ENCODE measurements around the gene SLC27A5. TPM values are rescaled to one million over a fixed set of nuclear protein-coding genes. Genes with fewer than 3 reads are reported as not detected.
"Not testable (repeated sequence)": the region's sequence is repeated elsewhere in the genome, so short reads cannot be mapped to it uniquely, and the experiment has no call there.

SLC27A5 gene
- total RNA-seq, 1 donor from 2014 or later: 4.1 TPM

DNA sequence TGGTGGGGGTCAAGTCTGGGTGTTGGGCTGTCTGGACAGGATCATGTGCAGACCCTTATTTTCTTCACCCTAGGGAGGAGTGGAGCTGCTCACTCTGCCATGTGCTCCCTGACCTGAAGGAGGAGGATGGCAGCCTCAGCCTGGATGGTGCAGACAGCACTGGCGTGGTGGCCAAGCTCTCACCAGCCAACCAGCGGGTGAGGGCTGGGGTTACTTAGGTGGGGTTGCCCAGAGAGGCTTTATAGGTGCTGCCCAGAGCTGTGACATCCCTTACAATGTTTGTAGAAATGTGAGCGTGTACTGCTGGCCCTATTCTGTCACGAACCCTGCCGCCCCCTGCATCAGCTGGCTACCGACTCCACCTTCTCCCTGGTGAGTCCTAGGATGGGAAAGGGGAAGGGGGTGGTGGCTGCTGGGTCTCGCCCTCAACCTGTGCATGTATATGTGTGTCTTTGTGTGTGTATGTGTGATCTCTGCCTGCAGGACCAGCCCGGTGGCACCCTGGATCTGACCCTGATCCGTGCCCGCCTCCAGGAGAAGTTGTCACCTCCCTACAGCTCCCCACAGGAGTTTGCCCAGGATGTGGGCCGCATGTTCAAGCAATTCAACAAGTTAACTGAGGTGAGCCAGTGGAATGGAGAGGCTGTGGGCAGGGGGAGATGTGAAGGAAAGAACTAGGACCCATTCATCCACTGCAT lies 38.0 kb upstream of the SLC27A5 start:
- DNase-seq: no peak

DNA sequence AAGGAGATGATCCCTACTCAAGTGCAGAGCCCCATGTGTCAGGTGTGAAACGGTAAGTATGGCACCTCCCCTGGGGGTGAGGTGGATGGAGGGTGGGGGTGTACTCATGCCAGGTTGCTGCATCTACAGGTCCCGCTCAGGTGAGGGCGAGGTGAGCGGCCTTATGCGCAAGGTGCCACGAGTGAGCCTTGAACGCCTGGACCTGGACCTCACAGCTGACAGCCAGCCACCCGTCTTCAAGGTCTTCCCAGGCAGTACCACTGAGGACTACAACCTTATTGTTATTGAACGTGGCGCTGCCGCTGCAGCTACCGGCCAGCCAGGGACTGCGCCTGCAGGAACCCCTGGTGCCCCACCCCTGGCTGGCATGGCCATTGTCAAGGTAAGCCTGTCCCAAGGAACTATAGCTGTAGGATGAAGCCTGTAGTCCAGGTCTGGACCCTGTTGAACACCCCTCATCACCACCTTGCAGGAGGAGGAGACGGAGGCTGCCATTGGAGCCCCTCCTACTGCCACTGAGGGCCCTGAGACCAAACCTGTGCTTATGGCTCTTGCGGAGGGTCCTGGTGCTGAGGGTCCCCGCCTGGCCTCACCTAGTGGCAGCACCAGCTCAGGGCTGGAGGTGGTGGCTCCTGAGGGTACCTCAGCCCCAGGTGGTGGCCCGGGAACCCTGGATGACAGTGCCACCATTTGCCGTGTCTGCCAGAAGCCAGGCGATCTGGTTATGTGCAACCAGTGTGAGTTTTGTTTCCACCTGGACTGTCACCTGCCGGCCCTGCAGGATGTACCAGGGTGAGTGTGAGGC lies 37.3 kb upstream of the SLC27A5 start:
- no peak for DNase-seq

DNA sequence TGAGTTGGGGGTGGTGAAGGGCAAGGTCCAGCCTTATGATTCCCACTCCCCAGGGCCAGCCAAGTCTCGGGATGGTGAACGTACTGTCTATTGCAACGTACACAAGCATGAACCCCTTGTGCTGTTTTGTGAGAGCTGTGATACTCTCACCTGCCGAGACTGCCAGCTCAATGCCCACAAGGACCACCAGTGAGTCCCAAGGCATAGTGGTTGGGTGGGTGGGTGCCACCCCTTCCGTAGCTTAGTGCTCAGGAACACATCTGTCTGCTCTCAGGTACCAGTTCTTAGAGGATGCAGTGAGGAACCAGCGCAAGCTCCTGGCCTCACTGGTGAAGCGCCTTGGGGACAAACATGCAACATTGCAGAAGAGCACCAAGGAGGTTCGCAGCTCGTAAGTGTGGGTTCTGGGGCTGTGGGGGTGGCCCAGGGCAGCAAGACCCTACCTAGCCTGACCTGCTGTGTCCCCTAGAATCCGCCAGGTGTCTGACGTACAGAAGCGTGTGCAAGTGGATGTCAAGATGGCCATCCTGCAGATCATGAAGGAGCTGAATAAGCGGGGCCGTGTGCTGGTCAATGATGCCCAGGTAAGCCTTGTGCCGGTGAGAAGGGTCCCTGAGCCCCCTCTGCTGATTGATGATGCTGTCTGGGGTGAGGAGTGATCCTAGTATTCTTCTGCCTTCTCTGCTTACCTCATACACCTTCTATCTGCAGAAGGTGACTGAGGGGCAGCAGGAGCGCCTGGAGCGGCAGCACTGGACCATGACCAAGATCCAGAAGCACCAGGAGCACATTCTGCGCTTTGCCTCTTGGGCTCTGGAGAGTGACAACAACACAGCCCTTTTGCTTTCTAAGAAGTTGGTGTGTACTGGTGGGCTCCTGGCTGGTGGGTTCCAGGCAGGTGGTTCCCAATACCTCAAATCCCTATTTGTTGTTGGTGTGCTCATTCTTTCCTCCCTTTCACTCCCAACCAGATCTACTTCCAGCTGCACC lies 35.8 kb upstream of the SLC27A5 start:
- no peak for DNase-seq

DNA sequence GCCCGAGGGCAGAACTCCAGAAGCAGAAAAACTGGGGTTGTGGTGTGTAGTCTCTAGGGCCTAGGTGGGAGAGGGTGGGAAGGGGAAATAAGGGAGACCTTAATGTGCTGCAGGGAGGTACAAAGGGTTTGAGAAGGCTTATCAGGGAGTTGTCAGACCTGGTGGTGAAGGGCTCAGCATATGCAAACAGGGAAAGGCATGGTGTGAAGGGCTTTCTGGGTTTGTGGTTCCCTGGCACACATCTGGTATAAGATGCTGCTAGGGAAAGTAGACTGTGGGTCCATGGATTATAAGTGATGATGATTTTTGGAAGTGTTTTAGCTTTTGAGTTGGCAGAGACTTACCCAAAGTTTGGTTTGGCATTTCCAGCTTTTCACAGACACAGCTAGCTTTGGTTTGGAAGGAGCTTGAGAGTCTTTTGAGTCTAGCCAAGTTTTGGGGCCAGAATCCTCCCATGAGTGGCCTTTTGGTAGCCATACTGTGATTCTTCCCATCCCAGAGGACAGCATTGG lies 34.3 kb upstream of the SLC27A5 start:
- DNase-seq: no peak

DNA sequence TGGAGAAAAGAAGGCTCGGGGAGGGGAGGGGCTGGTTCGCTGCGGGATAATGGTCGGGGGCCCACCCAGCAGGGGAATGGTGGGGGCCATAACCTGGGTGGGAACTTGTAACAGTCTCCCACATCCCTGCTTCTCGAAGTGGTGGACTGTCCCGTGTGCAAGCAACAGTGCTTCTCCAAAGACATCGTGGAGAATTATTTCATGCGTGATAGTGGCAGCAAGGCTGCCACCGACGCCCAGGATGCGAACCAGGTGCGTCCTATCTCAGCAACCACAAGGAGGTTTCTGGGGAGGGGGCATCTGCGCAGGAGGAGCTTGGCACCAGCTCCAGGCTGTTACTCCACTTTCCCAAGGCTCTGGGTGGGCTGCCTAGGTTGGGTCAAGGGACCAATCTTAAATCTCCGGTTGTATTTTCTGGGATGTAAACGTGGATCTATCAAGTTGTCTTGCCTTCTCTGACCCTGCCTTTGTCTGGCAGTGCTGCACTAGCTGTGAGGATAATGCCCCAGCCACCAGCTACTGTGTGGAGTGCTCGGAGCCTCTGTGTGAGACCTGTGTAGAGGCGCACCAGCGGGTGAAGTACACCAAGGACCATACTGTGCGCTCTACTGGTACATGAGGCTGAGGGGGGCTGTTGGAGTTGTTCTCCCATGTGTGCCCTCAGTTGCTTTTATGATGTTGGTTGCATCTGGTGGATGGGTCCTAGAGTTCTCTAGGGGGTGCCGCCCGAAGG lies 33.7 kb upstream of the SLC27A5 start:
- DNase-seq: peak; percentile 30

DNA sequence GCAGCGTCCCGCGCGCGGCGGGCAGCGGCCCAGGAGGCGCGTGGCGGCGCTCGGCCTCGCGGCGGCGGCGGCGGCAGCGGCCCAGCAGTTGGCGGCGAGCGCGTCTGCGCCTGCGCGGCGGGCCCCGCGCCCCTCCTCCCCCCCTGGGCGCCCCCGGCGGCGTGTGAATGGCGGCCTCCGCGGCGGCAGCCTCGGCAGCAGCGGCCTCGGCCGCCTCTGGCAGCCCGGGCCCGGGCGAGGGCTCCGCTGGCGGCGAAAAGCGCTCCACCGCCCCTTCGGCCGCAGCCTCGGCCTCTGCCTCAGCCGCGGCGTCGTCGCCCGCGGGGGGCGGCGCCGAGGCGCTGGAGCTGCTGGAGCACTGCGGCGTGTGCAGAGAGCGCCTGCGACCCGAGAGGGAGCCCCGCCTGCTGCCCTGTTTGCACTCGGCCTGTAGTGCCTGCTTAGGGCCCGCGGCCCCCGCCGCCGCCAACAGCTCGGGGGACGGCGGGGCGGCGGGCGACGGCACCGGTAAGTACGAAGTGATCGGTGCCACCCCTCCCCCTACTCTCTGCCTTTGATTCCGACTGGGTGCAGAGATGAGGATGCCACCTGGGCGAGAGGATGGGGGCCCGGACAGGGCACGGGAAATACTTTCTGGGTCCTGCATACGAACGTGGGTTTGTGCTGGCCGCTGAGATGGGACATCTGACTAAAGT lies 32.9 kb upstream of the SLC27A5 start:
- DNase-seq: peak; percentile 73

DNA sequence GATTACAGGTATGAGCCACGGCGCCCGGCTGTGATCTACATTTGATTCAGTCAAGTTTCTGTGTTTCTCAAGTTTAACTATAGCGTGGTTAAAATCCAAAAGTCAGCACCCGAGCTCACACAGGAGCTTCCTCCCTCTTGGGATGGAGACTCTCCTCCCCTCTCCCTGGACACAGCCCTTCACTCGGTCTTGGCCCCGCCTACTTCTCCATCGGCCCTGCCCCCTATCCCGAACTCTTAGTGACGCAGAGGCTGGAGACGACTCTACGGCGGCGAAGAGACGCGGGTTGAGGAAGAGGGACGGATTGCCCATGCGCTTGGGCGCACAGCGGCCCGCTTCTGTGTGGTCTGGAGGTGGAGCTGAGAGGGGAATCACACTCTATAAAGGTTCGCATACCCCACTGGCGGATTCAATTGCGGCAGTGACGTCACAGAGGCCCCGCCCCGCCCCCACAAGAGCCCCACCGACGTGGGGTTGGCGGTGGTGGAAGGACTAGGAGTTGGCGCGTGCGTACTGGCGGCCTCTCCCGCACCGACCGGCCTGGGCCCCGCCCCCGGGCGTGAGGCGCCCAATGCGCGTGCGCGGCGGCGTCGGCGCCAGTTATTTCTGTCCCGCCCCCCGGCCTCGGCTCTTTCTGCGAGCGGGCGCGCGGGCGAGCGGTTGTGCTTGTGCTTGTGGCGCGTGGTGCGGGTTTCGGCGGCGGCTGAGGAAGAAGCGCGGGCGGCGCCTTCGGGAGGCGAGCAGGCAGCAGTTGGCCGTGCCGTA lies 32.2 kb upstream of the SLC27A5 start, which contains the start of gene TRIM28:
TRIM28 (plus strand) TSS at position 239 of the 765 bp plus-strand sequence. CDS start 694 bp downstream, outside the sequence.
- peak; percentile 99 for DNase-seq

DNA sequence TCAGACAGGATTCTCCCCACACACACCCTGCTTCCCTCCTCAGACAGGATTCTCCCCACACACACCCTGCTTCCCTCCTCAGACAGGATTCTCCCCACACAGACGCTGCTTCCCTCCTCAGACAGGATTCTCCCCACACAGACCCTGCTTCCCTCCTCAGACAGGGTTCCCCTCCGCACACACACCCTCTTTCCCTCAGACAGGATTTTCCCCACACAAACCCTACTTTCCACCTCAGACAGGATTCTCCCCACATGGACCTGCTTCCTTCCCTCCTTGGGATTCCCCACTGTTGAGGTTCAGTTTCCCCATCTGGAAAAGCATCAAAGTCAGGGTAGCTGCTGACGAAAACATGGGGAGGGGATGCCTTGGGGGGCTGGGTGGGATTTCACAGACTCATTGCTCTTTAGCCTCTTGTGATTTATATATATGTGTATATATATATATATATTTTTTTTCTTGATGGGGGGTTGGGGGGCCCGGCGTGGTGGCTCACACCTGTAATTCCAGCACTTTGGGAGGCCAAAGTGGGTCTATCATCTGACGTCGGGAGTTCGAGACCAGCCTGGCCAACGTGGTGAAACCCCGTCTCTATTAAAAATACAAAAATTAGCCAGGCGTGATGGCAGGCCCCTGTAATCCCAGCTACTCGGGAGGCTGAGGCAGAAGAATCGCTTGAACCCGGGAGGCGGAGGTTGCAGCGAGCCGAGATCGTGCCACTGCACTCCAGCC lies 31.0 kb upstream of the SLC27A5 start:
- not testable (repeated sequence) for DNase-seq

DNA sequence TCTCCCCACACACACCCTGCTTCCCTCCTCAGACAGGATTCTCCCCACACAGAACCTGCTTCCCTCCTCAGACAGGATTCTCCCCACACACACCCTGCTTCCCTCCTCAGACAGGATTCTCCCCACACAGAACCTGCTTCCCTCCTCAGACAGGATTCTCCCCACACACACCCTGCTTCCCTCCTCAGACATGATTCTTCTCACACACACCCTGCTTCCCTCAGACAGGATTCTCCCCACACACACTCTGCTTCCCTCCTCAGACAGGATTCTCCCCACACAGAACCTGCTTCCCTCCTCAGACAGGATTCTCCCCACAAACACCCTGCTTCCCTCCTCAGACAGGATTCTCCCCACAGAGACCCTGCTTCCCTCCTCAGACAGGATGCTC lies 27.4 kb upstream of the SLC27A5 start:
- not testable (repeated sequence) for DNase-seq

DNA sequence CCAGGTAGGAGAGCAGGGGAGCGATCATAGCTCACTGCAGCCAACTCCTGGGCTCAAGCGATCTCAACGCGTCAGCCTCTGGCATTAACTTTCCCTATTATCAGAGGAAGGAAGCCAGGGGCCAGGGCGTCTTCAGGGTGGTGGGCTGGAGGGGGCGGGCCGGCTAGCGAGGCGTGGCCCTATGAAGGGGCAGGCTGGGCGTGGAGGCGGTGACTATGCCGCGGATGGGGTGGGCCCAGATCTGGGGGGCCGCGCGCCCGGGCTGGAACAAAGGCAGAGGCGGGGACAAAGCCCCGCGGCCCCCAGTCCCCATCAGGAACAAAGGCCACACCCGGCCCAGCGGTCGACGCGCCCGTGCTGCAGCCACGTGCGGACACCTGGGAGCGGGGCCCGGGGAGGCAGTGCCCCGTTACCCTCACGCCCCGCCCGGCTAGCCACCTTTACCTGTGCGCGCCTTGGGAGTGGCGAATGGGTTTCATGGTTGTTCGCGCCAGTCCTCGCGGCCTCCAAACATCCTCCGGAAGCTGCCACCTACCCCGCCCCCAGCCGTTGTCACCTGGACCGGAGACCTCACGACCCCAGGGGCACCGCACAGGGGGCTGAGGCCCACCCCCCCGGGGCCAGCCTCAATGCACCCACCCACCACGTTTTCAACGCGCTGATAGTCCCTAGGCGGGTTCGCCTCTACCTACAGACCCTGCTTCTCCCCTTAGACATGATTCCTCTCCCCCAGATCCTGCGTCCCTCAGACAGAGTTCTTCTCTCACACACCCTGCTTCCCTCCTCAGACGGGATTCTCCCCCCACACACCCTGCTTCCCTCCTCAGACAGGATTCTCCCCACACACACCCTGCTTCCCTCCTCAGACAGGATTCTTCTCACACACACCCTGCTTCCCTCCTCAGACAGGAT lies 26.7 kb upstream of the SLC27A5 start:
- peak; percentile 66 for DNase-seq

DNA sequence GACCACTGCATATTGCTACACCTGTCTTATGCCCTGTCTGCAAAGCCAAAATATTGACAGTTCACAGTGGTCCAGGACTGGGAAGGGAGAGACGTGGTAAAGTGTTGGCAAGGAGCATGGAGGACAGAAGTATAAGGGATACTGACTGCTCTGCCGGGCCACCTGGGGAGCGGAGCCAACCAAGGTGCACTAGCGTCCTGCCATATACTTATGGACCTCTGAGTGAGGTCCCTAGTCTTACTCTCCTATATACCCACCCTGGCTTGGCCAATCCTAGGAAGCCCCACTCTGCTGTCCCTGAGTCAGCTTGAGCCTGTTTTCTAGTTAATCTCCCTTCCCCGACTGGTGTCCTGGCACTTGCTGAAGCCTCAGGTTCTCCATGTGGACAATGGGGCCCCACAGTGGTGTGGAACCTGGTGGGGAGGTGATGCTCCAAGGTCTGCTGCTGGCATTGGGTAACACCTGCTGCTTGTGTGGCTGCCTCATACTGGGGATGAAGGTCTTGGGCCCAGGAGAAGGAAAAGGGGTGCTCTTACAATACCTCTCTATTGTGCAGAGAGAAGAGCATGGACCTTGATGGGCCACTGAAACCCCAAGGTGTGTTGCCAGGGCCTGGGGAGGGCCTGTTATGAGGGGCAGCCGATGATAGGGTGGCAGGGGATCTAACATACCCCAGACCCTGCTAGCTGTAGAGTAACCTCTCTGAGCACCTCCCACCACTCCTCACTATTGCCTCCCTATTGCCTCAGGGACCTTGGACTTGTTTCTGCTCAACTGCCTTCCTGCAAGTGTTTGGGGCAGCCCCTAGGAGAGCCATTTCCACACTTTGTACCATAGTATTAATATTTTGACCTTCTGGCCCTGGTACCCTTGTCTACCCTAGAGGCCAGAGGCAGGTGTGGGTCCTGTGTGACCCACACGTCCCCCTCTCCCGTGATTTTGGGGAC lies 25.3 kb upstream of the SLC27A5 start:
- DNase-seq: no peak

DNA sequence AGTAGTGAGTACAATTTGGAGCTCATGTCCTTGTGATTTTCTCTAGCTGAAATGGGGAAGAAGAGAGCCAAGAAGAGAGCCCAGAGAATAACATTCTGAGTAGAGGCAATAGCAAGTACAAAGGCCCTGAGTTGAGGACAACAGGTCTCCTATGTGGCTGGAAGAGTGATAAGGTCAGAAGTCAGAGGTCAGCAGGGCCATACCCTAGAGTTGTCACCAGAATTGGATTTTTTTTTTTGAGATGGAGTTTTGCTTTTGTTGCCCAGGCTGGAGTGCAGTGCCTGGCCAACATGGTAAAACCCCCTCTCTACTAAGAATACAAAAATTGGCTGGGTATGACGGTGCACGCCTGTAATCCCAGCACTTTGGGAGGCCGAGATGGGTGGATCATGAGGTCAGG lies 24.1 kb upstream of the SLC27A5 start:
- DNase-seq: no peak

DNA sequence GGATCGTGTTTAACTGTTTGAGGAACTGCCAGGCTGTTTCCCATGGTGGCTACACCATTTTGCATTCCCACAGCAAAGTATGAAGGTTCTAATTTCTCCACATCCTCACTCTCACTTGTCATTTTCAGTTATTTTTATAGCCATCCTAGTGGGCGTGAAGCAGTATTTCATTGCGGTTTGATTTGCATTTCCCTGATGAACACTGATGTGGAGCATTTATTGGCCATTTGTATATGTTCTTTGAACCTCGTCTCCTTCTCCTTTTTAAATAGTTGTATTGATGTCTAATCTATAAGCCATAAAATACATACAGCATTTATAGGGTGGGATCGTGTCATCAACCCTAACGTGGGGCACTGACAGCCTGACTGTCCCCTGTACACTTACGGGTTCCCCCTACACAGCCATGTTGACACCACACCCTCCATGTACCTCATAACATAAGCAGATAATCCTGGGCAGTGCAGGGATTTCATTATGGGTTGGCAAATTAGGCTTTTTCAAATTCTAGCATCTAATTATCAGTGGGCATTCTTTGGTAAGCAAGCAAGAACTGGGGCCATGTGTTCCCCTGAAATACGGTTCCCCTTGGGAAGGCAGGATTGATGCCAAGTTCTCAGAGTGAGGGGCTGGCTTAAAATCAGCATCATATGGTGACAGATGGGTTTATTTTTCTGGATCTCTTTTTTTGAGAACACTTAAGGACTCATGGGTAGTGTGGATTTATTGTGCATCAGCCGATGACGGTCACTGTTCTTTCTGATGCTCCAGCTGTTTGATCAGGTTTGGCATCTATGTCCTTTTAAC lies 19.4 kb upstream of the SLC27A5 start:
- DNase-seq: no peak

DNA sequence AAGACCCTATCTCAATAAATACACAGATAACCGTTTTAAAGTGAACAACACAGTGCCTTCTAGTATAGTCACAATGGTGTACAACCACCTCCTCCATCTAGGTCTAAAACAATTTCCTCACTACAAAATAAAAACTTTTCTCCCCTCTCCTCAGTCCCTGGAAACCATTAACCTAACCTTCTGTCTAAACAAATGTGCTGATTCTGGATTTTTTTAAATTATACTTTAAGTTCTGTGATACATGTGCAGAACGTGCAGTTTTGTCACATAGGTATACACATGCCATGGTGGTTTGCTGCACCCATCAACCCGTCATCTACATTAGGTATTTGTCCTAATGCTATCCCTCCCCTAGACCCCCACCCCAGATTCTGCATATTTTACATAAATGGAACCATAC lies 17.6 kb upstream of the SLC27A5 start:
- no peak for DNase-seq

DNA sequence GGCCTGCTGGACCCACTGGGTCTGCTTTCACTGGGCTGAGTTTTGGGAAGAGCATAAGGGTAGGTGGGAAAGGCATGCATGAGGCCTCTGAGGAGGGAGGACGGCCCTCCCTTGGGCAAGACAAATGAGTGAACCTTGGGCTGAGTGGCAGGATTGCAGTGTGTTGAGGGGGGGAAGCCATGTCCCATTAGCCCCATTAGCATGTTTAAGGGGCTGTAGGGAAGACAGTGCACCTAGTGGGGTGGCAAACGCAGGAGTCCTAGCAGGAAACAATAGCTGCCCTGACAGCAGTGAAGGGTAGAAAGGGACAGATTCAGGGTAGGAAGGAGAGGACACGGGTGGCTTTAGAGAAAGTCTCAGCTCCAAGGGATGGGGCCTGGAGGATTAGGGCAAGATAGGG lies 10.9 kb upstream of the SLC27A5 start:
- DNase-seq: no peak

DNA sequence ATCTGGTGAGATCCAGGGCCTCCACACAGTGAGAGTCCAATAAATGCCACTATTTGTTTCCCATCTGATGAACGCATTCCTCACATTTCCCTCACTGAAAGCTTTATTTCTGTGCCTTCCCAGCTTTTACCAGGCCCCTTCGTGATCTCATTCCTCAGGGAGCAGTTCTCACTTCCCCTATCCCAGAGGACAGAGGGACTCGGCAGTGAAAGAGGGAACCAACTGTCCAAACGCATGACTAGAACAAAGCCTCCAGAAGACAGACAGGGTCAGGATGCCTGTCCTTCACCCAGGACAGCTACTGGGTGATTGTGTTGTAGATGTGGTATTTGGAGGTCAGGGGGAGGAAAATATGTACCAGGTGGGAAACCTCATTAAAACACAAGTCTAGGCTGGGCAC lies 9.9 kb upstream of the SLC27A5 start:
- DNase-seq: no peak

DNA sequence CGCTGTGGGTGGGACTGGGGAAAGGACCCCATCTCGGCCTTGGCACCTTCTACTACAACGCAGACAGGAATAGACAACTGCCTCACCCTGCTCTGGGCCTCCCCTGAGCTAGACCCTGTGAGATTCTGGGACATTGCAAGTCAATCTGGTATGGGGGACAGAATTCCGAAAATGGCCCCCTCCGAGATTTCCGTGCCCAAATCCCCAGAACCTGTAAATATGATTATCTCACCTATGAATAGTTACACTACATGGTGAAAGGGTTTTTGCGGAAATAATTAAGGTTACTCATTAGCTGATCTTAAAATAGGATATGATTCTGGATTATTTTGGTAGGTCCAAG lies 8.4 kb upstream of the SLC27A5 start:
- DNase-seq: no peak

Data from dermis blood vessel endothelial cell (primary cell).